Measurements from ENCODE around the gene SLC25A42.

GRCh38 chr19:19079571-19079970 lies 15.8 kb downstream of the SLC25A42 start:
- TF ChIP-seq, protein P1, sequence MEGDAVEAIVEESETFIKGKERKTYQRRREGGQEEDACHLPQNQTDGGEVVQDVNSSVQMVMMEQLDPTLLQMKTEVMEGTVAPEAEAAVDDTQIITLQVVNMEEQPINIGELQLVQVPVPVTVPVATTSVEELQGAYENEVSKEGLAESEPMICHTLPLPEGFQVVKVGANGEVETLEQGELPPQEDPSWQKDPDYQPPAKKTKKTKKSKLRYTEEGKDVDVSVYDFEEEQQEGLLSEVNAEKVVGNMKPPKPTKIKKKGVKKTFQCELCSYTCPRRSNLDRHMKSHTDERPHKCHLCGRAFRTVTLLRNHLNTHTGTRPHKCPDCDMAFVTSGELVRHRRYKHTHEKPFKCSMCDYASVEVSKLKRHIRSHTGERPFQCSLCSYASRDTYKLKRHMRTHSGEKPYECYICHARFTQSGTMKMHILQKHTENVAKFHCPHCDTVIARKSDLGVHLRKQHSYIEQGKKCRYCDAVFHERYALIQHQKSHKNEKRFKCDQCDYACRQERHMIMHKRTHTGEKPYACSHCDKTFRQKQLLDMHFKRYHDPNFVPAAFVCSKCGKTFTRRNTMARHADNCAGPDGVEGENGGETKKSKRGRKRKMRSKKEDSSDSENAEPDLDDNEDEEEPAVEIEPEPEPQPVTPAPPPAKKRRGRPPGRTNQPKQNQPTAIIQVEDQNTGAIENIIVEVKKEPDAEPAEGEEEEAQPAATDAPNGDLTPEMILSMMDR (conservative IDR thresholded peaks at IDR 0.05 in 1 of 2, IDR thresholded peaks at IDR 0.05 in 1 of 2; ENCODE audit: extremely low read depth in 1 of 2, insufficient read depth in 1 of 2, low read depth in 1 of 2, low read length in 2 of 2) = no peak
- TF ChIP-seq EZH2 (IDR thresholded peaks at IDR 0.05; ENCODE audit: borderline replicate concordance, low read length) = no peak
